Left cardiac atrium (tissue), 4 donors: Measurements from ENCODE around the gene MCEE. TPM values are rescaled to one million over a fixed set of nuclear protein-coding genes. Genes with fewer than 3 reads are reported as not detected.

Experiments used
- ATAC-seq, 2 donors: fragments of 200-7000 bp; cut with Tn5 transposase; one replicate each; pipeline ENCODE4 v1.9.1; 2020; ENCODE audit warnings: mild to moderate bottlenecking in 2 of 2, moderate library complexity in 2 of 2
- DNase-seq: peaks from one replicate; pipeline ENCODE4 v3.0.0-alpha.2; 2020
- intact Hi-C, 2 donors: fragments of 100-400 bp; cut with DNase I; formaldehyde crosslinking; loops; one replicate each; pipeline versions ENCODE4 v1.14.1 to v1.15.1; 2022 to 2023
- total RNA-seq, 2 donors: library from RNA; stranded (reverse); fragmentation: NEBNext Ultra II Directional; extraction: Animal tissue kit (Norgen Biotek cat#: 25700); gene quantifications; one replicate each; pipeline ENCODE4 v1.2.1, GENCODE V29; 2021
- donor health status: DM: no; HTN: yes; CAD: no.
- donor health status: DM: no; HTN: yes; CAD: no; lungs with severe emphysema.
- donor health status: DM: yes; HTN: yes; CAD: no.
- donor health status: Dilated cardiomyopathy.

The MCEE gene
- total RNA-seq, 2 donors from 2014 or later = 26.6 to 31.7 TPM

GRCh38 chr2:71064754-71065621 is 65.0 kb downstream of the MCEE start:
- DNase-seq = no peak
- ATAC-seq = no peak
- intact Hi-C loops = loop anchor here in 1 of 2 donors (5.0 kb wide), 1 partner anchor 68 kb away; no protein-coding TSS in a partner anchor

GRCh38 chr2:71064110-71064611 is 65.9 kb downstream of the MCEE start:
- intact Hi-C loops = loop anchor here in 1 of 2 donors (5.0 kb wide), 1 partner anchor 67 kb away; no protein-coding TSS in a partner anchor
- ATAC-seq (no peak), DNase-seq (no peak)

GRCh38 chr2:71063216-71063615 is 66.8 kb downstream of the MCEE start:
- intact Hi-C loops = loop anchor here in 1 of 2 donors (5.0 kb wide), 1 partner anchor 66 kb away; no protein-coding TSS in a partner anchor
- ATAC-seq (no peak), DNase-seq (no peak)

- DNase-seq = no peak
- ATAC-seq = no peak
- intact Hi-C loops = loop anchor here in 1 of 2 donors (5.0 kb wide), 1 partner anchor 64 kb away; no protein-coding TSS in a partner anchor
These were observed 69.2 kb downstream of the MCEE start for GRCh38 chr2:71060871-71061270.

GRCh38 chr2:71060211-71060610 is 69.8 kb downstream of the MCEE start:
- no peak for DNase-seq
- intact Hi-C loops = loop anchor here in 1 of 2 donors (5.0 kb wide), 1 partner anchor 63 kb away; no protein-coding TSS in a partner anchor
- no peak for ATAC-seq

Other genes starting within 250 kb of the MCEE start
- under 1 TPM; 0.47 to 0.81 TPM for gene VAX2, start 229.7 kb downstream of the MCEE start, total RNA-seq
- gene ATP6V1B1, start 194.3 kb downstream of the MCEE start, total RNA-seq = under 1 TPM; 0.85 to 0.89 TPM
- gene ANKRD53, start 151.6 kb downstream of the MCEE start, total RNA-seq = 1 to 10 TPM; 1.8 to 2.3 TPM
- gene TEX261, start 135.4 kb downstream of the MCEE start, total RNA-seq = 10 to 100 TPM; 54.8 to 60.4 TPM
- 10 to 100 TPM; 54.5 to 66.4 TPM for gene NAGK, start 61.6 kb downstream of the MCEE start, total RNA-seq
- gene MPHOSPH10, start 405 bp upstream of the MCEE start, total RNA-seq = 10 to 100 TPM; 18.3 to 29.6 TPM
- gene PAIP2B, start 96.9 kb upstream of the MCEE start, total RNA-seq = 10 to 100 TPM; 15.1 to 20.5 TPM
- 10 to 100 TPM; 68.7 to 72.8 TPM for gene ZNF638, start 201.6 kb upstream of the MCEE start, total RNA-seq